Measurements from ENCODE around the gene RNF144A.

- TF ChIP-seq CTCF (IDR thresholded peaks at IDR 0.05; ENCODE audit: low read length) (no peak), EZH2phosphoT487 (IDR thresholded peaks at IDR 0.05; ENCODE audit: low read length) (no peak)
These were observed 10.5 kb downstream of the RNF144A start for GRCh38 chr2:6927753-6928152.

Measured in MM.1S (cell line).